Right renal pelvis (tissue), 4 donors: Measurements from ENCODE around the gene ASF1B. TPM values are rescaled to one million over a fixed set of nuclear protein-coding genes. Genes with fewer than 3 reads are reported as not detected.

Experiments used
- DNase-seq, 4 donors: peaks; one replicate each; pipeline ENCODE4 v3.0.0-alpha.2; 2013; ENCODE audit warnings: low read depth in 4 of 4, low spot score in 3 of 4, missing footprints in 1 of 4
- polyA plus RNA-seq, 4 donors: library from polyadenylated mRNA; unstranded; fragments of 120-200 nt; gene quantifications; one replicate each; pipeline ENCODE4 v1.2.1, GENCODE V29; 2013; ENCODE audit not compliant: insufficient read length in 4 of 4

ASF1B gene
- polyA plus RNA-seq, 4 donors: 17.5 to 22.7 (median 20.4) TPM

GRCh38 chr19:14089662-14090508 lies 46.5 kb downstream of the ASF1B start:
- DNase-seq: no peak

- no peak for DNase-seq
Measured at GRCh38 chr19:14089412-14089661, 47.1 kb downstream of the ASF1B start.

GRCh38 chr19:14088634-14089411 lies 47.6 kb downstream of the ASF1B start:
- no peak for DNase-seq

GRCh38 chr19:14086098-14086497 lies 50.3 kb downstream of the ASF1B start:
- no peak for DNase-seq

- no peak for DNase-seq
Measured at GRCh38 chr19:14085309-14085995, 50.9 kb downstream of the ASF1B start, which contains the start of gene C19orf67. C19orf67 (minus strand) TSS chr19:14085783; CDS start chr19:14085627, 156 bp downstream.

- no peak for DNase-seq
Measured at GRCh38 chr19:14082675-14082960, 53.8 kb downstream of the ASF1B start.

- DNase-seq: no peak
Measured at GRCh38 chr19:14081797-14082674, 54.4 kb downstream of the ASF1B start.

- DNase-seq: peak; percentile 99 to 100 (median 100)
Measured at GRCh38 chr19:14080887-14081796, 55.2 kb downstream of the ASF1B start.

- no peak for DNase-seq
Measured at GRCh38 chr19:14078411-14078810, 58.0 kb downstream of the ASF1B start.

- no peak for DNase-seq
Measured at GRCh38 chr19:14073925-14074838, 62.2 kb downstream of the ASF1B start.

GRCh38 chr19:14073261-14073924 lies 63.0 kb downstream of the ASF1B start:
- no peak for DNase-seq

GRCh38 chr19:14072535-14073260 lies 63.7 kb downstream of the ASF1B start, which contains the start of gene MISP3:
MISP3 (plus strand) TSS chr19:14072786; CDS start chr19:14073310, 524 bp downstream.
- DNase-seq: no peak

GRCh38 chr19:14070268-14071050 lies 65.9 kb downstream of the ASF1B start:
- no peak for DNase-seq
